Peyer's patch (tissue), 4 donors: ENCODE measurements around the gene DCDC2B. TPM values are rescaled to one million over a fixed set of nuclear protein-coding genes. Genes with fewer than 3 reads are reported as not detected.

ENCODE experiments used
- DNase-seq, 3 donors: peaks; one replicate each; pipeline ENCODE4 v3.0.0-alpha.2; 2017 to 2019
- H3K27ac ChIP-seq, 4 donors: fragments of 200-600 bp; sonication (generic); one replicate each; pipeline ENCODE4 v1.5.1; 2016 to 2019
- H3K27me3 ChIP-seq, 2 donors: fragments of 200-600 bp; sonication (generic); one replicate each; pipeline ENCODE4 v1.5.1; 2019
- H3K36me3 ChIP-seq, 3 donors: fragments of 200-600 bp; sonication (generic); one replicate each; pipeline ENCODE4 v1.5.1; 2016 to 2019
- H3K4me1 ChIP-seq, 4 donors: fragments of 200-600 bp; sonication (generic); one replicate each; pipeline ENCODE4 v1.5.1; 2016 to 2019
- H3K4me3 ChIP-seq, 4 donors: fragments of 200-600 bp; sonication (generic); 1 replicate in 3 of 4; 2 replicates in 1 of 4; pipeline ENCODE4 v1.5.1; 2016 to 2019; ENCODE audit warnings: mild to moderate bottlenecking in 1 of 4
- H3K9me3 ChIP-seq, 4 donors: fragments of 200-600 bp; sonication (generic); one replicate each; pipeline ENCODE4 v1.5.1; 2016 to 2019; ENCODE audit warnings: mild to moderate bottlenecking in 1 of 4
- CTCF ChIP-seq, 6 experiments: fragments of 450-650 bp in 4 of 6; fragments of 200-600 bp in 2 of 6; sonication (generic) in 1 of 6; IDR thresholded peaks; one replicate each; pipeline ENCODE4 v1.5.1; 2017 to 2019; ENCODE audit warnings: antibody characterized with exemption in 6 of 6, mild to moderate bottlenecking in 3 of 6, moderate library complexity in 1 of 6
- POLR2A ChIP-seq, 2 donors: fragments of 450-650 bp; IDR thresholded peaks; one replicate each; pipeline ENCODE4 v1.5.1; 2017; ENCODE audit warnings: antibody characterized with exemption in 2 of 2, mild to moderate bottlenecking in 2 of 2, moderate library complexity in 2 of 2
- total RNA-seq, 4 donors: library from RNA; depleted of rRNA; stranded (reverse); fragments of >200 nt; gene quantifications; one replicate each; pipeline ENCODE4 v1.1.0, GENCODE V29; 2016

DCDC2B gene
- total RNA-seq, 4 donors from 2014 or later, result 0.85 TPM; not detected in 3

GRCh38 chr1:32220746-32221580 is 12.1 kb downstream of the DCDC2B start:
- Histone ChIP-seq H3K27ac (peak overlapping the region; percentile 11 to 91 (median 86)), H3K4me3 (peak overlapping the region; percentile 73 to 95 (median 88)), H3K27me3 (no peaks in the 10 kb centered on the region), H3K36me3 (peaks cover 0 to 32% (median 0%) of the 10 kb centered on the region in 3 donors), H3K4me1 (peaks cover 0 to 26% (median 12%) of the 10 kb centered on the region in 4 donors), H3K9me3 (no peaks in the 10 kb centered on the region)
- TF ChIP-seq POLR2A (IDR thresholded peaks at IDR 0.05), result no peak
- no peak for TF ChIP-seq CTCF (IDR thresholded peaks at IDR 0.05)
- no peak for DNase-seq

GRCh38 chr1:32221581-32221979 is 12.7 kb downstream of the DCDC2B start:
- Histone ChIP-seq H3K9me3 (no peaks in the 10 kb centered on the region), H3K27me3 (no peaks in the 10 kb centered on the region), H3K4me3 (peak overlapping the region; percentile 73 to 95 (median 88)), H3K27ac (peak overlapping the region; percentile 83 to 91 (median 90)), H3K36me3 (peaks cover 0 to 38% (median 0%) of the 10 kb centered on the region in 3 donors), H3K4me1 (peaks cover 0 to 23% (median 12%) of the 10 kb centered on the region in 4 donors)
- TF ChIP-seq POLR2A (IDR thresholded peaks at IDR 0.05) (no peak), CTCF (IDR thresholded peaks at IDR 0.05) (no peak)
- DNase-seq, result no peak

- H3K27ac ChIP-seq, result peak within 1 kb of the TSS; percentile 83 to 91 (median 90)
- TF ChIP-seq CTCF (IDR thresholded peaks at IDR 0.05), result no peak
- peak; percentile 55 to 59 for TF ChIP-seq POLR2A (IDR thresholded peaks at IDR 0.05)
- H3K36me3 ChIP-seq, result peaks cover 0 to 41% (median 0%) of the 10 kb centered on the region in 3 donors
- H3K4me3 ChIP-seq, result peak within 1 kb of the TSS; percentile 73 to 95 (median 88)
- H3K27me3 ChIP-seq, result no peaks in the 10 kb centered on the region
- peaks cover 0 to 23% (median 12%) of the 10 kb centered on the region in 4 donors for H3K4me1 ChIP-seq
- no peaks in the 10 kb centered on the region for H3K9me3 ChIP-seq
- peak; percentile 91 to 97 (median 93) for DNase-seq
Observed at GRCh38 chr1:32221980-32222755, 13.3 kb downstream of the DCDC2B start, which contains the start of the genes EIF3I and TMEM234. TSS of gene EIF3I (plus strand) at chr1:32222407. CDS start at chr1:32222442, 35 bp downstream. TSS of gene TMEM234 (minus strand) at chr1:32222353. CDS start at chr1:32222322, 31 bp downstream.

GRCh38 chr1:32223683-32224082 is 14.8 kb downstream of the DCDC2B start:
- Histone ChIP-seq H3K27me3 (no peaks in the 10 kb centered on the region), H3K9me3 (no peaks in the 10 kb centered on the region), H3K36me3 (peaks cover 0 to 56% (median 0%) of the 10 kb centered on the region in 3 donors), H3K27ac (no peak overlapping the region), H3K4me3 (peak overlapping the region in 2 of 4 donors; percentile 8 to 81), H3K4me1 (peaks cover 0 to 23% (median 12%) of the 10 kb centered on the region in 4 donors)
- DNase-seq, result no peak
- no peak for TF ChIP-seq POLR2A (IDR thresholded peaks at IDR 0.05)
- no peak for TF ChIP-seq CTCF (IDR thresholded peaks at IDR 0.05)

GRCh38 chr1:32224285-32224684 is 15.4 kb downstream of the DCDC2B start:
- DNase-seq, result no peak

More at GRCh38 chr1:32224285-32224684, 15.4 kb downstream of the DCDC2B start:
- Histone ChIP-seq H3K27ac (no peak overlapping the region), H3K4me3 (no peak overlapping the region), H3K4me1 (peaks cover 0 to 23% (median 12%) of the 10 kb centered on the region in 4 donors), H3K27me3 (no peaks in the 10 kb centered on the region), H3K36me3 (peaks cover 0 to 60% (median 0%) of the 10 kb centered on the region in 3 donors), H3K9me3 (no peaks in the 10 kb centered on the region)
- TF ChIP-seq CTCF (IDR thresholded peaks at IDR 0.05), result no peak
- no peak for TF ChIP-seq POLR2A (IDR thresholded peaks at IDR 0.05)
